OCI-LY3 (cell line): ENCODE data around the gene SPACA6.

Experiments
- H2AFZ ChIP-seq: fragments of 200-600, 300-600 bp; shearing (Covaris generic); 2 replicates; pipeline ENCODE4 v1.6.0; 2014; ENCODE audit warnings: antibody characterized with exemption, low read depth, low read length
- H3K27ac ChIP-seq: fragments of 200-600, 300-600 bp; sonication (generic); 2 replicates; pipeline ENCODE4 v1.5.1; 2014; ENCODE audit warnings: mild to moderate bottlenecking, low read length, moderate library complexity, mixed read lengths
- H3K27me3 ChIP-seq: fragments of 200-600, 300-600 bp; sonication (generic); 2 replicates; pipeline ENCODE4 v1.6.1; 2014; ENCODE audit warnings: low read depth, low read length, mixed read lengths
- H3K36me3 ChIP-seq: fragments of 200-600, 300-600 bp; sonication (generic); replicated peaks from 2 replicates; pipeline ENCODE3; 2014; ENCODE audit warnings: low read depth, low read length, mixed read lengths
- H3K4me1 ChIP-seq: fragments of 300-600, 200-600 bp; sonication (generic); 2 replicates; pipeline ENCODE4 v1.6.1; 2014; ENCODE audit warnings: low read length, mixed read lengths
- H3K4me2 ChIP-seq: fragments of 200-600, 300-600 bp; sonication (generic); 2 replicates; pipeline ENCODE4 v1.6.1; 2014; ENCODE audit warnings: low read length, mixed read lengths
- H3K4me3 ChIP-seq: fragments of 300-600, 200-600 bp; sonication (generic); 2 replicates; pipeline ENCODE4 v1.5.1; 2014; ENCODE audit warnings: antibody characterized with exemption, mild to moderate bottlenecking, low read length, moderate library complexity
- H3K79me2 ChIP-seq: fragments of 300-600, 200-600 bp; shearing (Covaris generic); 2 replicates; pipeline ENCODE4 v1.6.1; 2014; ENCODE audit warnings: mild to moderate bottlenecking, low read length, mixed read lengths
- H3K9ac ChIP-seq: fragments of 300-600, 200-600 bp; shearing (Covaris generic); 2 replicates; pipeline ENCODE4 v1.6.0; 2014; ENCODE audit warnings: mild to moderate bottlenecking, low read length, moderate library complexity
- H3K9me3 ChIP-seq: fragments of 200-600, 300-600 bp; shearing (Covaris generic); 2 replicates; pipeline ENCODE4 v1.6.1; 2014; ENCODE audit warnings: low read length, mixed read lengths; ENCODE audit not compliant: insufficient read depth
- H4K20me1 ChIP-seq: fragments of 200-600, 300-600 bp; sonication (generic); 2 replicates; pipeline ENCODE4 v1.6.1; 2016; ENCODE audit warnings: low read length, mixed read lengths; ENCODE audit not compliant: insufficient read depth
- EZH2phosphoT487 ChIP-seq: fragments of 200-600 bp; shearing (Covaris generic); IDR thresholded peaks from 2 replicates; pipeline ENCODE4 v1.6.1; 2018; ENCODE audit warnings: antibody characterized with exemption, mixed run types, low read depth
- TF ChIP-seq, protein P1 (sequence below): fragments of 200-600, 300-600 bp; sonication (generic); IDR thresholded peaks from 2 replicates; pipeline ENCODE4 v1.5.1; 2014; ENCODE audit warnings: antibody characterized with exemption, low read length, low read depth

SPACA6 gene

DNA sequence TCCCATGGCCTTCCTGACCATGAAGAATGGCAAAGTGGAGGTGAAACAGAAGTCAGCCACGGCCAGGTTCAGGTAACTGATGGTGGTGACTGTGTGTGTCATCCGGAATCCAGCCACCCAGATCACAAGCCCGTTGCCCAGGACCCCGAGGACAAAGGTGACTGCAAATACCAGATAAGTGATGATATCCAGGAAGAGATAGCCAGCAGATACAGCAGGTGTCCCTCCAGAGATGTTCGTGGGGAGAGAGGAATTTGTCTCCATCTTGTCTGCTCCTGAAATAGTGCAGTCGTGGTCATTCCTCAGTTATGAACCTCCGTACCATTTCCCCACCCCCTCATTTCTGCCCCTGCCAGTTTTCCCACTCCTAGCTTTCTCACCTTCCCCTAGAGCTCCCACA is 53.6 kb downstream of the SPACA6 start:
- H3K36me3 ChIP-seq, result no peaks in the 10 kb centered on the region
- H3K4me2 ChIP-seq, result no peak overlapping the region
- H3K9ac ChIP-seq, result no peak overlapping the region
- no peak for TF ChIP-seq EZH2phosphoT487
- TF ChIP-seq, protein P1, sequence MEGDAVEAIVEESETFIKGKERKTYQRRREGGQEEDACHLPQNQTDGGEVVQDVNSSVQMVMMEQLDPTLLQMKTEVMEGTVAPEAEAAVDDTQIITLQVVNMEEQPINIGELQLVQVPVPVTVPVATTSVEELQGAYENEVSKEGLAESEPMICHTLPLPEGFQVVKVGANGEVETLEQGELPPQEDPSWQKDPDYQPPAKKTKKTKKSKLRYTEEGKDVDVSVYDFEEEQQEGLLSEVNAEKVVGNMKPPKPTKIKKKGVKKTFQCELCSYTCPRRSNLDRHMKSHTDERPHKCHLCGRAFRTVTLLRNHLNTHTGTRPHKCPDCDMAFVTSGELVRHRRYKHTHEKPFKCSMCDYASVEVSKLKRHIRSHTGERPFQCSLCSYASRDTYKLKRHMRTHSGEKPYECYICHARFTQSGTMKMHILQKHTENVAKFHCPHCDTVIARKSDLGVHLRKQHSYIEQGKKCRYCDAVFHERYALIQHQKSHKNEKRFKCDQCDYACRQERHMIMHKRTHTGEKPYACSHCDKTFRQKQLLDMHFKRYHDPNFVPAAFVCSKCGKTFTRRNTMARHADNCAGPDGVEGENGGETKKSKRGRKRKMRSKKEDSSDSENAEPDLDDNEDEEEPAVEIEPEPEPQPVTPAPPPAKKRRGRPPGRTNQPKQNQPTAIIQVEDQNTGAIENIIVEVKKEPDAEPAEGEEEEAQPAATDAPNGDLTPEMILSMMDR, result no peak
- no peak overlapping the region for H3K4me3 ChIP-seq
- H3K79me2 ChIP-seq, result no peaks in the 10 kb centered on the region
- H3K27ac ChIP-seq, result no peak overlapping the region
- no peak overlapping the region for H2AFZ ChIP-seq
- H4K20me1 ChIP-seq, result no peaks in the 10 kb centered on the region
- no peaks in the 10 kb centered on the region; the same call in 1 of the 2 replicates for H3K27me3 ChIP-seq
- H3K4me1 ChIP-seq, result peaks cover 3% of the 10 kb centered on the region
- no peaks in the 10 kb centered on the region for H3K9me3 ChIP-seq

GRCh38 chr19:51749979-51750378 is 56.8 kb downstream of the SPACA6 start:
- no peaks in the 10 kb centered on the region for H4K20me1 ChIP-seq
- no peak overlapping the region for H3K4me3 ChIP-seq
- H3K79me2 ChIP-seq, result no peaks in the 10 kb centered on the region
- no peak for TF ChIP-seq EZH2phosphoT487
- TF ChIP-seq, protein P1, result no peak
- no peak overlapping the region for H3K4me2 ChIP-seq
- H3K9ac ChIP-seq, result no peak overlapping the region
- no peak overlapping the region for H3K27ac ChIP-seq
- H3K4me1 ChIP-seq, result peaks cover 7% of the 10 kb centered on the region
- H3K9me3 ChIP-seq, result no peaks in the 10 kb centered on the region
- no peak overlapping the region for H2AFZ ChIP-seq
- no peaks in the 10 kb centered on the region; the same call in 1 of the 2 replicates for H3K27me3 ChIP-seq
- no peaks in the 10 kb centered on the region for H3K36me3 ChIP-seq

DNA sequence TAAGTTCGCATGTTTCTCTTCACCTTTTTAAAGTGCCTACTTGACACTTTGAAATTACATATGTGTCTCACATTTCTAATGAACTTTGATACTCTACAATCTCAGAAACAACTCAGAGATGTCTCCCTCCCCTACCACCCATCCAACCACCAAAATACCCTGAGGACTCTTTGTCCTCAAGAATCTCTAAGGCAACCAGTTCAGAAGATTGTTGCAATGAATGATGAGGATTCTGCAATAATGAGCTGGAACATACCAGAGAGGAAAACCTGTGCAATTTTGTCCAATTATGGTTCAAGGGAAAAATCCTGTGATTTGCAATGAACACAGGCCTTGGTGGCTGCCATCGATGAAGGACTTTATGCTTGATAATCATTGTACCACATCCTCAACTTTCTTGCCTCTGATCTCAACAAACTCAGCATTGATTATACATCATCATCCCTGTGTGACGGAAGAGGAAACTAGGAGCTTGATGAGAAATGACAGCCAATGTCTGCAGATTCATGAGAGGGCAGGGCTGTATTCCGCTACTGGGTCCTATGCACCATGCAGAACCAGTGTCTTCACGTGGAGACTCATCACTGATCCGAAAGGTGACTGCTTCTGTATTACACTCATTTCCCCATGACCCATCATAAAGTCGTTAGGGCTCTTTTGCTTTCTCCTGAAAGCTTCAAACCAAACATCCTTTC is 57.4 kb downstream of the SPACA6 start:
- H3K36me3 ChIP-seq, result no peaks in the 10 kb centered on the region
- no peak overlapping the region for H3K27ac ChIP-seq
- no peak overlapping the region for H3K4me3 ChIP-seq
- TF ChIP-seq, protein P1, result no peak
- TF ChIP-seq EZH2phosphoT487, result no peak
- H3K9ac ChIP-seq, result no peak overlapping the region
- no peaks in the 10 kb centered on the region for H3K79me2 ChIP-seq
- H3K9me3 ChIP-seq, result no peaks in the 10 kb centered on the region
- no peak overlapping the region for H2AFZ ChIP-seq
- peaks cover 3% of the 10 kb centered on the region; the same call in 1 of the 2 replicates for H3K27me3 ChIP-seq
- H3K4me1 ChIP-seq, result peaks cover 7% of the 10 kb centered on the region
- no peak overlapping the region for H3K4me2 ChIP-seq
- no peaks in the 10 kb centered on the region for H4K20me1 ChIP-seq

- no peak within 1 kb of the TSS for H3K4me2 ChIP-seq
- H3K4me1 ChIP-seq, result peaks cover 7% of the 10 kb centered on the region
- H3K27me3 ChIP-seq, result peaks cover 3% of the 10 kb centered on the region; the same call in 1 of the 2 replicates
- H4K20me1 ChIP-seq, result no peaks in the 10 kb centered on the region
- no peaks in the 10 kb centered on the region for H3K79me2 ChIP-seq
- no peaks in the 10 kb centered on the region for H3K9me3 ChIP-seq
- no peak within 1 kb of the TSS for H2AFZ ChIP-seq
- H3K9ac ChIP-seq, result no peak within 1 kb of the TSS
- H3K4me3 ChIP-seq, result no peak within 1 kb of the TSS
- TF ChIP-seq, protein P1, result no peak
- TF ChIP-seq EZH2phosphoT487, result no peak
- no peaks in the 10 kb centered on the region for H3K36me3 ChIP-seq
- no peak within 1 kb of the TSS for H3K27ac ChIP-seq
Measured at GRCh38 chr19:51751655-51752054, 58.5 kb downstream of the SPACA6 start, which contains the start of gene FPR1. TSS of gene FPR1 (minus strand) at chr19:51751878. CDS start at chr19:51746994, 4,884 bp downstream.
